HepG2 (cell line): ENCODE results near the gene CCNQ. TPM values are rescaled to one million over a fixed set of nuclear protein-coding genes. Genes with fewer than 3 reads are reported as not detected.

Experiments used
- CEBPG ChIP-seq: IDR thresholded peaks from 2 replicates; pipeline ENCODE4 v1.6.1; 2016
- DNMT1 ChIP-seq: sonication (generic); formaldehyde crosslinking; IDR thresholded peaks from 2 replicates; pipeline ENCODE4 v1.5.1; 2020; ENCODE audit warnings: mild to moderate bottlenecking, missing genetic modification reagents
- ERF ChIP-seq: IDR thresholded peaks from 2 replicates; pipeline ENCODE4 v1.6.1; 2018; ENCODE audit warnings: missing biosample characterization, missing genetic modification reagents
- FOSL2 ChIP-seq: sonication (generic); formaldehyde crosslinking; IDR thresholded peaks from 2 replicates; pipeline ENCODE4 v1.4.0; 2020; ENCODE audit warnings: missing genetic modification reagents
- HOXD1 ChIP-seq: sonication (generic); formaldehyde crosslinking; IDR thresholded peaks from 2 replicates; pipeline ENCODE4 v1.5.0; 2020; ENCODE audit warnings: missing genetic modification reagents
- KAT7 ChIP-seq: IDR thresholded peaks from 2 replicates; pipeline ENCODE4 v1.6.1; 2018; ENCODE audit warnings: borderline replicate concordance, missing compliant biosample characterization
- MXI1 ChIP-seq: IDR thresholded peaks from 3 replicates; pipeline ENCODE4 v1.6.1; 2012; ENCODE audit warnings: low read depth, low read length, inconsistent platforms, borderline replicate concordance
- NBN ChIP-seq: fragments of 450-650 bp; conservative IDR thresholded peaks from 2 replicates; pipeline ENCODE4 v1.6.1; 2017
- NCOR1 ChIP-seq: fragments of 200-600 bp; sonication (generic); IDR thresholded peaks from 2 replicates; pipeline ENCODE4 v1.7.0; 2017; ENCODE audit warnings: antibody characterized with exemption, low read length, borderline replicate concordance
- RBAK ChIP-seq: sonication (generic); formaldehyde crosslinking; IDR thresholded peaks from 2 replicates; pipeline ENCODE4 v1.5.1; 2020; ENCODE audit warnings: mild to moderate bottlenecking, missing genetic modification reagents
- SAP130 ChIP-seq: IDR thresholded peaks from 2 replicates; pipeline ENCODE4 v1.6.1; 2016; ENCODE audit warnings: low read depth
- SUZ12 ChIP-seq: fragments of 150-350 bp; IDR thresholded peaks from 2 replicates; pipeline ENCODE4 v1.6.1; 2014; ENCODE audit warnings: low read depth, low read length
- TEAD2 ChIP-seq: sonication (generic); formaldehyde crosslinking; IDR thresholded peaks from 2 replicates; pipeline ENCODE4 v1.9.0; 2021; ENCODE audit warnings: missing genetic modification reagents
- TEAD3 ChIP-seq: optimal IDR thresholded peaks from 2 replicates; pipeline ENCODE3; 2016; ENCODE audit warnings: borderline replicate concordance
- YEATS2 ChIP-seq: sonication (generic); formaldehyde crosslinking; IDR thresholded peaks from 2 replicates; pipeline ENCODE4 v1.4.0; 2020; ENCODE audit warnings: missing genetic modification reagents, borderline replicate concordance
- ZBTB25 ChIP-seq: IDR thresholded peaks from 2 replicates; pipeline ENCODE4 v1.6.1; 2018; ENCODE audit warnings: missing genetic modification reagents
- ZEB1 ChIP-seq: IDR thresholded peaks from 2 replicates; pipeline ENCODE4 v1.6.1; 2012; ENCODE audit warnings: mild to moderate bottlenecking, low read depth, inconsistent platforms; ENCODE audit not compliant: insufficient replicate concordance
- ZNF296 ChIP-seq: sonication (generic); formaldehyde crosslinking; conservative IDR thresholded peaks from 2 replicates; pipeline ENCODE4 v1.5.0; 2020; ENCODE audit warnings: mild to moderate bottlenecking, missing genetic modification reagents
- ZNF329 ChIP-seq: sonication (generic); formaldehyde crosslinking; IDR thresholded peaks from 2 replicates; pipeline ENCODE4 v1.9.0; 2021; ENCODE audit warnings: low read depth, mild to moderate bottlenecking, missing genetic modification reagents
- ZNF335 ChIP-seq: sonication (generic); formaldehyde crosslinking; IDR thresholded peaks from 2 replicates; pipeline ENCODE4 v1.4.0; 2020; ENCODE audit warnings: missing genetic modification reagents
- ZNF552 ChIP-seq: sonication (generic); formaldehyde crosslinking; IDR thresholded peaks from 2 replicates; pipeline ENCODE4 v1.9.0; 2022; ENCODE audit warnings: missing genetic modification reagents, mild to moderate bottlenecking, borderline replicate concordance
- ZNF567 ChIP-seq: sonication (generic); formaldehyde crosslinking; IDR thresholded peaks from 2 replicates; pipeline ENCODE4 v1.8.1; 2023; ENCODE audit warnings: mild to moderate bottlenecking, missing genetic modification reagents, borderline replicate concordance
- ZNF614 ChIP-seq: IDR thresholded peaks from 2 replicates; pipeline ENCODE4 v1.6.1; 2018; ENCODE audit warnings: missing biosample characterization, missing genetic modification reagents, inconsistent platforms, borderline replicate concordance
- ZNF839 ChIP-seq: sonication (generic); formaldehyde crosslinking; IDR thresholded peaks from 2 replicates; pipeline ENCODE4 v1.4.0; 2020; ENCODE audit warnings: missing genetic modification reagents, mild to moderate bottlenecking, borderline replicate concordance
- polyA plus RNA-seq, 8 experiments: library from polyadenylated mRNA; depleted of rRNA in 3 of 8; stranded (reverse) in 7 of 8; unstranded in 1 of 8; fragments of >200 nt; fragmentation: Illumina TruSeq in 4 of 8; extraction: Trizol in 4 of 8; gene quantifications; 2 replicates each; pipeline versions ENCODE4 v1.2.1 to v1.2.3, GENCODE V29; 2011 to 2016; ENCODE audit warnings: low read depth in 4 of 8, missing spikeins in 1 of 8, mixed read lengths in 1 of 8; ENCODE audit not compliant: insufficient read depth in 1 of 8
- total RNA-seq, 5 experiments: library from RNA; depleted of rRNA; stranded (reverse); fragments of >200 nt; fragmentation: Illumina TruSeq; extraction: Trizol; gene quantifications; 2 replicates each; pipeline ENCODE4 v1.2.3, GENCODE V29; 2016; ENCODE audit warnings: low read depth in 1 of 5
- TF ChIP-seq, protein P1 (sequence below): sonication (generic); formaldehyde crosslinking; IDR thresholded peaks from 2 replicates; pipeline ENCODE4 v1.4.0; 2020; ENCODE audit warnings: missing genetic modification reagents, borderline replicate concordance
- TF ChIP-seq, protein P2 (sequence below): sonication (generic); formaldehyde crosslinking; IDR thresholded peaks from 2 replicates; pipeline ENCODE4 v1.4.0; 2020; ENCODE audit warnings: missing genetic modification reagents
- TF ChIP-seq, protein P3 (sequence below): IDR thresholded peaks from 2 replicates; pipeline ENCODE4 v1.6.1; 2016; ENCODE audit warnings: low read depth

The CCNQ gene
- total and polyA plus RNA-seq, 2 of the 13 experiments (the other 11 are each of a cell fraction or from before 2014, with no cell fraction given) = 15.0 to 25.5 TPM

- no peak for TF ChIP-seq ERF
- no peak for TF ChIP-seq ZBTB25 (CRISPR knock-in tag)
- no peak for TF ChIP-seq TEAD2 (CRISPR knock-in tag)
- TF ChIP-seq HOXD1 (CRISPR knock-in tag) = no peak
- TF ChIP-seq, protein P1, sequence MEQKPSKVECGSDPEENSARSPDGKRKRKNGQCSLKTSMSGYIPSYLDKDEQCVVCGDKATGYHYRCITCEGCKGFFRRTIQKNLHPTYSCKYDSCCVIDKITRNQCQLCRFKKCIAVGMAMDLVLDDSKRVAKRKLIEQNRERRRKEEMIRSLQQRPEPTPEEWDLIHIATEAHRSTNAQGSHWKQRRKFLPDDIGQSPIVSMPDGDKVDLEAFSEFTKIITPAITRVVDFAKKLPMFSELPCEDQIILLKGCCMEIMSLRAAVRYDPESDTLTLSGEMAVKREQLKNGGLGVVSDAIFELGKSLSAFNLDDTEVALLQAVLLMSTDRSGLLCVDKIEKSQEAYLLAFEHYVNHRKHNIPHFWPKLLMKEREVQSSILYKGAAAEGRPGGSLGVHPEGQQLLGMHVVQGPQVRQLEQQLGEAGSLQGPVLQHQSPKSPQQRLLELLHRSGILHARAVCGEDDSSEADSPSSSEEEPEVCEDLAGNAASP (CRISPR knock-in tag) = peak; percentile 23; the same call in 1 of the 2 replicates
- TF ChIP-seq RBAK (CRISPR knock-in tag) = no peak
- TF ChIP-seq, protein P2, sequence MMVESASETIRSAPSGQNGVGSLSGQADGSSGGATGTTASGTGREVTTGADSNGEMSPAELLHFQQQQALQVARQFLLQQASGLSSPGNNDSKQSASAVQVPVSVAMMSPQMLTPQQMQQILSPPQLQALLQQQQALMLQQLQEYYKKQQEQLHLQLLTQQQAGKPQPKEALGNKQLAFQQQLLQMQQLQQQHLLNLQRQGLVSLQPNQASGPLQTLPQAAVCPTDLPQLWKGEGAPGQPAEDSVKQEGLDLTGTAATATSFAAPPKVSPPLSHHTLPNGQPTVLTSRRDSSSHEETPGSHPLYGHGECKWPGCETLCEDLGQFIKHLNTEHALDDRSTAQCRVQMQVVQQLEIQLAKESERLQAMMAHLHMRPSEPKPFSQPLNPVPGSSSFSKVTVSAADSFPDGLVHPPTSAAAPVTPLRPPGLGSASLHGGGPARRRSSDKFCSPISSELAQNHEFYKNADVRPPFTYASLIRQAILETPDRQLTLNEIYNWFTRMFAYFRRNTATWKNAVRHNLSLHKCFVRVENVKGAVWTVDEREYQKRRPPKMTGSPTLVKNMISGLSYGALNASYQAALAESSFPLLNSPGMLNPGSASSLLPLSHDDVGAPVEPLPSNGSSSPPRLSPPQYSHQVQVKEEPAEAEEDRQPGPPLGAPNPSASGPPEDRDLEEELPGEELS = 0 out of 2 replicates have a peak, but pooled peaks have one; percentile 16
- no peak for TF ChIP-seq DNMT1
- no peak for TF ChIP-seq ZNF614
- no peak for TF ChIP-seq CEBPG (CRISPR knock-in tag)
- TF ChIP-seq MXI1 = peak; percentile 14; the same call in 1 of the 3 replicates
- TF ChIP-seq ZNF335 (CRISPR knock-in tag) = no peak
- TF ChIP-seq NCOR1 = no peak
- 0 out of 2 replicates have a peak, but pooled peaks have one; percentile 19 for TF ChIP-seq KAT7 (CRISPR knock-in tag)
- TF ChIP-seq NBN = no peak
- TF ChIP-seq TEAD3 = peak; percentile 86
- TF ChIP-seq SAP130 = peak; percentile 27; the same call in 1 of the 2 replicates
- no peak for TF ChIP-seq SUZ12
- no peak for TF ChIP-seq ZNF329 (CRISPR knock-in tag)
- no peak for TF ChIP-seq ZNF567
- no peak for TF ChIP-seq FOSL2 (CRISPR knock-in tag)
- TF ChIP-seq, protein P3, sequence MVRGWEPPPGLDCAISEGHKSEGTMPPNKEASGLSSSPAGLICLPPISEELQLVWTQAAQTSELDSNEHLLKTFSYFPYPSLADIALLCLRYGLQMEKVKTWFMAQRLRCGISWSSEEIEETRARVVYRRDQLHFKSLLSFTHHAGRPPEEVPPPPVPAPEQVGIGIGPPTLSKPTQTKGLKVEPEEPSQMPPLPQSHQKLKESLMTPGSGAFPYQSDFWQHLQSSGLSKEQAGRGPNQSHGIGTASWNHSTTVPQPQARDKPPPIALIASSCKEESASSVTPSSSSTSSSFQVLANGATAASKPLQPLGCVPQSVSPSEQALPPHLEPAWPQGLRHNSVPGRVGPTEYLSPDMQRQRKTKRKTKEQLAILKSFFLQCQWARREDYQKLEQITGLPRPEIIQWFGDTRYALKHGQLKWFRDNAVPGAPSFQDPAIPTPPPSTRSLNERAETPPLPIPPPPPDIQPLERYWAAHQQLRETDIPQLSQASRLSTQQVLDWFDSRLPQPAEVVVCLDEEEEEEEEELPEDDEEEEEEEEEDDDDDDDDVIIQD = no peak
- TF ChIP-seq YEATS2 (CRISPR knock-in tag) = no peak
- TF ChIP-seq ZEB1 = no peak
- TF ChIP-seq ZNF296 (CRISPR knock-in tag) = no peak
- no peak for TF ChIP-seq ZNF839
- no peak for TF ChIP-seq ZNF552
These were observed 473 bp upstream of the CCNQ start (continued) for GRCh38 chrX:153599192-153600031.
